Skin of body (tissue), 2 donors: ENCODE data around the gene PCSK4. TPM values are rescaled to one million over a fixed set of nuclear protein-coding genes. Genes with fewer than 3 reads are reported as not detected.
"Not testable (repeated sequence)": the region's sequence is repeated elsewhere in the genome, so short reads cannot be mapped to it uniquely, and the experiment has no call there.

Source experiments
- DNase-seq: peaks from one replicate; lab custom pipeline; 2025; lab: John Stamatoyannopoulos, UW
- total RNA-seq: library from RNA; depleted of rRNA; stranded (reverse); fragments of >200 nt; gene quantifications from one replicate; pipeline ENCODE4 v1.2.3, GENCODE V29; 2014

Gene PCSK4
- total RNA-seq, 1 donor from 2014 or later = 0.59 TPM

- DNase-seq = not testable (repeated sequence)
Observed at GRCh38 chr19:1439525-1440417, 50.4 kb downstream of the PCSK4 start.

- no peak for DNase-seq
Observed at GRCh38 chr19:1438933-1439354, 51.2 kb downstream of the PCSK4 start.

DNA sequence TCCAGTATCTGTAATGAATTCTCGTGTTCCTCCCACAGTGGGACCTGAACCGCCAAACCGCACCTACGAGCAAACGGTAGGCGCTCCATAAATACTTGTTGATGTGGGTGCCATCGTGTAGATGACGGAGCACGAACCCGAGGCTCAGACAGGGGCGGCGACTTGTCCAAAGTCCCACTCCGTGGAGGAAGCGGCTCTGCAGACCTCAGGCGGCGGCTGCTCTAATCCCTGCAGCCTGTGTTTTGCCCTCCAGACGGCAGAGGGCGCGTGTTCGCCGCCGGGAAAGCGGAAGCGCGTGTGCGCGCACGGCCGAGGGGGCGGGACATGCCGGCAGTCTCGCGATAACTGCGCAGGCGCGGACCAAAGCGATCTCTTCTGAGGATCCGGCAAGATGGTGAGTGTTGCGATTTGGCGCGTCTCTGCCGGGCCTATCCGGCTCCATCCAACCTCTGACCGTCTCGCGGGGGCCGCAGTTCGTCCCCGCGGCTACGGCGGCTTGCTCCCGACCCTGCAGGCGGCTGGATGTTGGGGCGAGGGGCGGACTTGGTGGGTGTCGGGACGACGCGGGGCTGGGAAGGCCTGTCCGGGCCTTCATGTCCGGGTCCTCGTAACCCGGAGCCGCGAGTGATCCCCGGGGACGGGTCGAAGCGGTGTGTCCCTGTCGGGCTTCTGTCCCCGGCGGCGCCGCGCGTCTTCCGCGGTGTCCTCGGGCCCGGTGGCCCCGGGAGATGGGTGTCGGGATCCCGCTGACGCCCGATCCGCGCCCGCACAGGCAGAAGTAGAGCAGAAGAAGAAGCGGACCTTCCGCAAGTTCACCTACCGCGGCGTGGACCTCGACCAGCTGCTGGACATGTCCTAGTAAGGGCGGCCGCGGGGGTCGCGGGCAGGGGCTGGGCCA is 51.9 kb downstream of the PCSK4 start, which contains the start of gene RPS15:
Gene RPS15 (plus strand): TSS at position 362 of the 898 bp plus-strand sequence. CDS start 30 bp downstream, at position 392.
- peak; percentile 98 for DNase-seq

- no peak for DNase-seq
Observed at GRCh38 chr19:1437609-1438008, 52.5 kb downstream of the PCSK4 start.

GRCh38 chr19:1435378-1435989 is 54.7 kb downstream of the PCSK4 start:
- DNase-seq = no peak

- no peak for DNase-seq
Observed at GRCh38 chr19:1434577-1435060, 55.5 kb downstream of the PCSK4 start.

DNA sequence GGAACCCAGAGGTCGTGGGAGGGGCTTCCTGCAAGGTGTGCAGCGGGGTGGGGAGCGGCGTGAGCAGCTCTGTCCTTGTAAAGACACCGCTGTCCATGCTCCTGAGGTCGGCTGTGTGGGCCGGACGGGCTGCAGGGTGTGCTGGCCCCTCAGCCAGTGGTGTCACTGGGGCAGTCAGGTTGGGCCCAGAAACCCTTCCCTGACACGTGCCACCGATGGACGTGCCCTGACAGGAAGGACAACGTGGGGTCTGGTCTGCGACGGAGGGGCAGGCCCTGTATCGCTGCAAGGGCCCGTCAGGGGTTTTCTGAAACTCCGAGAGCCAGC is 56.1 kb downstream of the PCSK4 start:
- no peak for DNase-seq

- DNase-seq = no peak
Observed at GRCh38 chr19:1433119-1434039, 56.8 kb downstream of the PCSK4 start.

DNA sequence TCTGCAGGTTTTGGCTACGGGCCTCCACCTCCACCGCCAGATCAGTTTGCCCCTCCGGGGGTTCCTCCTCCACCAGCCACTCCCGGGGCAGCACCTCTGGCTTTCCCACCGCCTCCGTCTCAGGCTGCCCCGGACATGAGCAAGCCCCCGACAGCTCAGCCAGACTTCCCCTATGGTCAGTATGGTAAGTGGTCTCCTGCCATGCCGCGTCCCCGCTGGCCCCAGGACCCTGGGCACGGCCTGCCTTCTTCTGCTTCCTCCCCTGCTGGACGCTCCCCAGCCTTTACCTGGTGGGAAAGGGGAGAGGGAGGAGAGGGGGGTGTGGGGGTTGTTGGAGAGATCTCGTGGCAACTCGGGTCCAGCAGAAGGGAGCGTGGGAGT is 57.7 kb downstream of the PCSK4 start:
- no peak for DNase-seq

DNA sequence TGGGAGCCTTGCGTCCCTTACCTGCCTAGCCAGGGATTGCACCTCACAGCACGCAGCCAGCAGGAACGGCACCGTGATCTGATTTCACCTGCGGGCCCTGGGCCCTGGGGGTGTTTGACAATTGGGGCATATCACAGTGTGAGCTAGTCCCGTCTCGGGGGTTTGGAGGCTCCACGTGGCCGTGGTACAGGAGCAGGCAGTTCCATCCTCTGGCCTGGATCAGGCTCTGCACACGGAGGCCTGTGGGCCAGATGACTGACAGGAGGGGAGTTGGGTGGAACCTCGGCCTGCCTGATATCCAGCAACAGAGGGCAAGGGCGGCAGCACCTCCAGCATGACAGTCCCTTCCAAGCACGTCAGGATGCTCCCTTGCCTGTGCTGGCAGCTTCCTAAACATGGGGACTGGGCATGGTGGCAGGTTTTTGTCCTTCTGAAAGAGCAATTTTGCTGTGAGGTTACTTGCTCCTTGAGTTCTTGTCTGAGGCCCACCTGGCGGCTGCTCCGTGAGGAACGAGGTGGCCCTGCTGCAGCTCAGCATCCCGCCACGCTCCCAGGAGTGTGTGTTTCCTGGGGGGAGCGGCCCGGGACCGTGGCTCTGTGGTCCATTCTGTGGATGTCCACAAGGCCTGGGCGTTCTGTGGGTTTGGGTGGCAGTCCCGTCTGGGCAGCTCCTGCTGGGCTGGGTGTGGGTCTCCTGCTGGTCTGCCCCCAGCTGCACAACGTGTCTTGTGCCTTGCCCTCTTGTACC is 58.2 kb downstream of the PCSK4 start:
- DNase-seq = no peak

Other genes starting within 250 kb of the PCSK4 start
- 22.9 TPM for gene ATP5F1D, start 248.6 kb downstream of the PCSK4 start, total RNA-seq
- gene MIDN, start 241.8 kb downstream of the PCSK4 start, total RNA-seq = 19.7 TPM
- 267 TPM for gene CIRBP, start 221.0 kb downstream of the PCSK4 start, total RNA-seq
- gene FAM174C, start 214.8 kb downstream of the PCSK4 start, total RNA-seq = 6.4 TPM
- gene EFNA2, start 204.5 kb downstream of the PCSK4 start, total RNA-seq = 0.39 TPM
- gene NDUFS7, start 106.4 kb downstream of the PCSK4 start, total RNA-seq = 27.3 TPM
- 12.5 TPM for gene GAMT, start 88.8 kb downstream of the PCSK4 start, total RNA-seq
- gene DAZAP1, start 82.8 kb downstream of the PCSK4 start, total RNA-seq = 37.9 TPM
- 533 TPM for gene RPS15, start 52.0 kb downstream of the PCSK4 start, total RNA-seq
- 0.59 TPM for gene APC2, start 40.2 kb downstream of the PCSK4 start, total RNA-seq
- gene C19orf25, start 11.1 kb downstream of the PCSK4 start, total RNA-seq = 11.6 TPM
- gene REEP6, start 831 bp upstream of the PCSK4 start, total RNA-seq = 7.5 TPM
- gene ADAMTSL5, start 22.7 kb upstream of the PCSK4 start, total RNA-seq = 3.1 TPM
- 0.10 TPM for gene PLK5, start 33.7 kb upstream of the PCSK4 start, total RNA-seq
- 19.3 TPM for gene MEX3D, start 78.0 kb upstream of the PCSK4 start, total RNA-seq
- 32.2 TPM for gene MBD3, start 102.5 kb upstream of the PCSK4 start, total RNA-seq
- 41.8 TPM for gene UQCR11, start 115.1 kb upstream of the PCSK4 start, total RNA-seq
- 40.4 TPM for gene TCF3, start 162.3 kb upstream of the PCSK4 start, total RNA-seq